HEK293 (cell line): ENCODE measurements around the gene ARNT2.

ENCODE experiments used
- CTCF ChIA-PET: fragments of 350-600 bp; formaldehyde crosslinking; extraction: SDS; loops from one replicate; lab custom pipeline; 2021; ENCODE audit warnings: antibody characterized with exemption; lab: Yijun Ruan, JAX
- POLR2A ChIA-PET: fragments of 300-600 bp; formaldehyde crosslinking; extraction: SDS; loops from one replicate; lab custom pipeline; 2020; ENCODE audit warnings: antibody characterized with exemption, inconsistent platforms; lab: Yijun Ruan, JAX
- H3K27ac ChIP-seq: fragments of 200-500 bp; sonication (Bioruptor generic); 2 replicates; pipeline ENCODE4 v1.5.1; 2014; ENCODE audit warnings: low read depth, low read length, control low read depth, inconsistent platforms; ENCODE audit errors: extremely low read depth
- H3K36me3 ChIP-seq, 2 experiments: fragments of 200-500 bp in 1 of 2; sonication (Bioruptor generic) in 1 of 2; 1 replicate in 1 of 2; 2 replicates in 1 of 2; pipeline ENCODE4 v1.5.1; 2014 to 2017; ENCODE audit warnings: inconsistent platforms in 2 of 2, low read length in 2 of 2; ENCODE audit not compliant: control insufficient read depth in 2 of 2, insufficient read depth in 1 of 2
- H3K4me1 ChIP-seq: fragments of 200-500 bp; sonication (Bioruptor generic); 2 replicates; pipeline ENCODE4 v1.5.1; 2014; ENCODE audit warnings: mild to moderate bottlenecking, low read length, inconsistent platforms; ENCODE audit not compliant: control insufficient read depth, insufficient read depth
- H3K4me3 ChIP-seq: 2 replicates; pipeline ENCODE4 v1.5.1; 2011; ENCODE audit warnings: low read depth, mild to moderate bottlenecking, control low read depth, low read length, moderate library complexity
- H3K9me3 ChIP-seq: fragments of 200-500 bp; sonication (Bioruptor generic); 2 replicates; pipeline ENCODE4 v1.5.1; 2014; ENCODE audit warnings: low read depth, low read length, inconsistent platforms; ENCODE audit not compliant: control insufficient read depth, insufficient read depth
- BCL11A ChIP-seq: fragments of 450-650 bp; formaldehyde crosslinking; IDR thresholded peaks from 2 replicates; pipeline ENCODE4 v1.5.1; 2016; ENCODE audit warnings: low read depth, missing biosample characterization, missing genetic modification characterization
- GFI1B ChIP-seq: fragments of 450-650 bp; formaldehyde crosslinking; IDR thresholded peaks from 2 replicates; pipeline ENCODE4 v1.5.1; 2016; ENCODE audit warnings: missing biosample characterization, missing genetic modification characterization
- GLIS1 ChIP-seq: fragments of 450-650 bp; formaldehyde crosslinking; IDR thresholded peaks from 2 replicates; pipeline ENCODE4 v1.5.1; 2016; ENCODE audit warnings: missing biosample characterization, missing genetic modification characterization
- IKZF3 ChIP-seq: fragments of 450-650 bp; IDR thresholded peaks from 2 replicates; pipeline ENCODE4 v1.5.0; 2018; ENCODE audit warnings: missing biosample characterization, mild to moderate bottlenecking, missing genetic modification characterization, moderate library complexity
- KLF1 ChIP-seq: fragments of 450-650 bp; formaldehyde crosslinking; IDR thresholded peaks from 2 replicates; pipeline ENCODE4 v1.5.1; 2016; ENCODE audit warnings: missing biosample characterization, missing genetic modification characterization
- KLF7 ChIP-seq: fragments of 450-650 bp; formaldehyde crosslinking; IDR thresholded peaks from 2 replicates; pipeline ENCODE4 v1.5.1; 2016; ENCODE audit warnings: missing biosample characterization, missing genetic modification characterization, borderline replicate concordance
- MYNN ChIP-seq: fragments of 450-650 bp; formaldehyde crosslinking; IDR thresholded peaks from 2 replicates; pipeline ENCODE4 v1.5.1; 2016; ENCODE audit warnings: missing biosample characterization, missing genetic modification characterization, borderline replicate concordance
- OSR2 ChIP-seq: fragments of 450-650 bp; formaldehyde crosslinking; IDR thresholded peaks from 2 replicates; pipeline ENCODE4 v1.5.1; 2016; ENCODE audit warnings: missing biosample characterization, missing genetic modification characterization
- ZBTB21 ChIP-seq: fragments of 450-650 bp; formaldehyde crosslinking; IDR thresholded peaks from 2 replicates; pipeline ENCODE4 v1.5.1; 2017; ENCODE audit warnings: missing biosample characterization, missing genetic modification characterization
- ZIC2 ChIP-seq: fragments of 450-650 bp; formaldehyde crosslinking; IDR thresholded peaks from 2 replicates; pipeline ENCODE4 v1.5.1; 2016; ENCODE audit warnings: missing biosample characterization, missing genetic modification characterization
- ZNF391 ChIP-seq: fragments of 450-650 bp; formaldehyde crosslinking; IDR thresholded peaks from 2 replicates; pipeline ENCODE4 v1.5.1; 2016; ENCODE audit warnings: low read depth, missing biosample characterization, missing genetic modification characterization, borderline replicate concordance
- ZNF423 ChIP-seq: fragments of 450-650 bp; formaldehyde crosslinking; IDR thresholded peaks from 2 replicates; pipeline ENCODE4 v1.5.1; 2016; ENCODE audit warnings: missing biosample characterization, missing genetic modification characterization
- ZNF558 ChIP-seq: fragments of 450-650 bp; formaldehyde crosslinking; IDR thresholded peaks from 2 replicates; pipeline ENCODE4 v1.5.1; 2016; ENCODE audit warnings: missing biosample characterization, missing genetic modification characterization
- ZNF561 ChIP-seq: fragments of 450-650 bp; IDR thresholded peaks from 2 replicates; pipeline ENCODE4 v1.5.1; 2018; ENCODE audit warnings: missing biosample characterization, missing genetic modification characterization, borderline replicate concordance
- ZNF621 ChIP-seq: fragments of 450-650 bp; formaldehyde crosslinking; IDR thresholded peaks from 2 replicates; pipeline ENCODE4 v1.5.1; 2017; ENCODE audit warnings: missing biosample characterization, missing genetic modification characterization
- ZSCAN16 ChIP-seq: fragments of 450-650 bp; formaldehyde crosslinking; IDR thresholded peaks from 2 replicates; pipeline ENCODE4 v1.5.1; 2016; ENCODE audit warnings: missing biosample characterization, missing genetic modification characterization
- TF ChIP-seq, protein P1 (sequence below): fragments of 450-650 bp; formaldehyde crosslinking; IDR thresholded peaks from 2 replicates; pipeline ENCODE4 v1.5.1; 2016; ENCODE audit warnings: missing biosample characterization, missing genetic modification characterization, borderline replicate concordance
- TF ChIP-seq, protein P2 (sequence below): fragments of 450-650 bp; formaldehyde crosslinking; IDR thresholded peaks from 2 replicates; pipeline ENCODE4 v1.5.1; 2016; ENCODE audit warnings: missing biosample characterization, missing genetic modification characterization, low read depth
- TF ChIP-seq, protein P3 (sequence below): fragments of 450-650 bp; formaldehyde crosslinking; IDR thresholded peaks from 2 replicates; pipeline ENCODE4 v1.5.1; 2016; ENCODE audit warnings: missing biosample characterization, missing genetic modification characterization
- TF ChIP-seq, protein P4 (sequence below): fragments of 450-650 bp; formaldehyde crosslinking; IDR thresholded peaks from 2 replicates; pipeline ENCODE4 v1.5.1; 2016; ENCODE audit warnings: missing biosample characterization, missing genetic modification characterization
- TF ChIP-seq, protein P5 (sequence below): fragments of 450-650 bp; formaldehyde crosslinking; IDR thresholded peaks from 2 replicates; pipeline ENCODE4 v1.5.1; 2016; ENCODE audit warnings: missing biosample characterization, missing genetic modification characterization

ARNT2 gene

DNA sequence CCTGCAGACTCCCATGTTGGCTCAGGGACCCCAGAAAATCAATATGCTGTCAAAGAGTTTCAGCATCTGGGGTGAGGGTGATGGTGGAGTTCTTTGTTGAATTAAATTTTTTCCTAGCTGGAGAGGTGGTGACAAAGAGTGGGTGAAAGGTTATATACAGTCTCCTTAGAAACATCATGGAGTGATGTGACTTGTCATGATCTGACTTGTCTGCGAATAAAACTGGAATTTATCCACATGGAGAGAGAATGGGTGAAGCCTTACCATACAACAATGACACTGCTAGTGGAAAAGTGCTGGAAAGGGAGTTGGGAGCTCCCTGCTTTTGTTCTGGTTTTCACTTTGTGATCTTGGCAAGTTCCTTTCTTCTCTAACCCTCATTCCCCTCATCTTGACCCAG, 75.0 kb downstream of the ARNT2 start (continued):
- TF ChIP-seq, protein P1, sequence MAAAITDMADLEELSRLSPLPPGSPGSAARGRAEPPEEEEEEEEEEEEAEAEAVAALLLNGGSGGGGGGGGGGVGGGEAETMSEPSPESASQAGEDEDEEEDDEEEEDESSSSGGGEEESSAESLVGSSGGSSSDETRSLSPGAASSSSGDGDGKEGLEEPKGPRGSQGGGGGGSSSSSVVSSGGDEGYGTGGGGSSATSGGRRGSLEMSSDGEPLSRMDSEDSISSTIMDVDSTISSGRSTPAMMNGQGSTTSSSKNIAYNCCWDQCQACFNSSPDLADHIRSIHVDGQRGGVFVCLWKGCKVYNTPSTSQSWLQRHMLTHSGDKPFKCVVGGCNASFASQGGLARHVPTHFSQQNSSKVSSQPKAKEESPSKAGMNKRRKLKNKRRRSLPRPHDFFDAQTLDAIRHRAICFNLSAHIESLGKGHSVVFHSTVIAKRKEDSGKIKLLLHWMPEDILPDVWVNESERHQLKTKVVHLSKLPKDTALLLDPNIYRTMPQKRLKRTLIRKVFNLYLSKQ (tag by site-specific recombination): no peak

DNA sequence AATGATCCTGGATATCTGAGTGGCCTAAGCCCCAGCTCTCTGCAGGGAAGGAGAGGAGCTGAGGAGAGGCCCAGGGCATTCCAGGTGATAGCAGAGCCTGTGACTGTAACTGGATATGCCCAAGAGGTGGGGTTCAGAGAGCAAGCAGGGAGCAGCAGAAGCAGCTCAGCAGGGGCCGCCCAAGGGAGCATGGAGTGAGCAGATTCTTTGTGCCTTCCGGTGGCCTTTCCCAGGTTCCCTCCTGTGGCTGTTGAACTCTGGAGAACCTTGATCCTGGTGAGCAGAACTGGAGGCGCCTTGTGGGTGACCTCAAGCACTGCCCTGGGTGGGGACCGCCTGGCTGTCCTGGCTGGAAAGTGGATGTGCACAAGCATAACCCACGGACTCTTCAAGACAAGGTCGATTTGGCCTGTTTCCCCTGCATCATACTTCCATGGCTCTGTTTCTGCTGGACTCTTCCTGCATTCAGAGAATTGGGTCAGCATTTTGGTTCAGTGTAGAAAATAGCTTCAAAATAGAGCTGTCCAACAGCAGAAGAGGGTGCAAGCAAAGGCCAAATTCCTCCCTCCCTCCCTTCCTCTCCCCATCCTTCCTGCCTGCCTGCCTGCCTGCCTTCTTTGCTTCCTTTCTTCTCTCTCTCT, 76.1 kb downstream of the ARNT2 start:
- CTCF ChIA-PET: no interaction called here
- peaks cover 8% of the 10 kb centered on the region for H3K4me1 ChIP-seq

DNA sequence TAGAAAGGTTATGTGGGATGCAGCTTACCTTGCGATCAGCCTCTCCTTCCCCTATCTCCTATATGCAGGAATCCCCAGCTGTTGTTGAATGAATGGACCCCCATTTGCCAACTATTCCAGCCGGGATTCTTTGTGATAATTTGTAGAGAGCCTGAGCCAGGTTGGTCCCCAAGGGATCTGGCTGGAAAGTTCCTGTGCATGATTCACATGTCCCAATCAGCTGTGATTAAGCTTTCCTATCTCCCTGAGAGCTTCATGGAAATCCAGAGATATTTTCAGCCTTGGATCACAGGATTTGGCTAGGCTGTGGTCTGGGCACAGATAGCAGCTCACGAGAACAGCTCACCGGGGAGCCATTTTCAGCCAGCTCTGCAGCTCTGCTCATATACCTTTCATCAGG, 76.7 kb downstream of the ARNT2 start:
- peaks cover 8% of the 10 kb centered on the region for H3K4me1 ChIP-seq
- CTCF ChIA-PET: no interaction called here
- no peaks in the 10 kb centered on the region for H3K9me3 ChIP-seq
- POLR2A ChIA-PET: no interaction called here
- no peak overlapping the region for H3K4me3 ChIP-seq
- no peak overlapping the region for H3K27ac ChIP-seq
- peaks cover 0 to 9% of the 10 kb centered on the region in 2 experiments; a peak in 1 of 3 replicates for H3K36me3 ChIP-seq
- TF ChIP-seq, protein P2, sequence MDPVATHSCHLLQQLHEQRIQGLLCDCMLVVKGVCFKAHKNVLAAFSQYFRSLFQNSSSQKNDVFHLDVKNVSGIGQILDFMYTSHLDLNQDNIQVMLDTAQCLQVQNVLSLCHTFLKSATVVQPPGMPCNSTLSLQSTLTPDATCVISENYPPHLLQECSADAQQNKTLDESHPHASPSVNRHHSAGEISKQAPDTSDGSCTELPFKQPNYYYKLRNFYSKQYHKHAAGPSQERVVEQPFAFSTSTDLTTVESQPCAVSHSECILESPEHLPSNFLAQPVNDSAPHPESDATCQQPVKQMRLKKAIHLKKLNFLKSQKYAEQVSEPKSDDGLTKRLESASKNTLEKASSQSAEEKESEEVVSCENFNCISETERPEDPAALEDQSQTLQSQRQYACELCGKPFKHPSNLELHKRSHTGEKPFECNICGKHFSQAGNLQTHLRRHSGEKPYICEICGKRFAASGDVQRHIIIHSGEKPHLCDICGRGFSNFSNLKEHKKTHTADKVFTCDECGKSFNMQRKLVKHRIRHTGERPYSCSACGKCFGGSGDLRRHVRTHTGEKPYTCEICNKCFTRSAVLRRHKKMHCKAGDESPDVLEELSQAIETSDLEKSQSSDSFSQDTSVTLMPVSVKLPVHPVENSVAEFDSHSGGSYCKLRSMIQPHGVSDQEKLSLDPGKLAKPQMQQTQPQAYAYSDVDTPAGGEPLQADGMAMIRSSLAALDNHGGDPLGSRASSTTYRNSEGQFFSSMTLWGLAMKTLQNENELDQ (tag by site-specific recombination): no peak
- TF ChIP-seq ZNF558 (tag by site-specific recombination) (no peak), ZNF561 (tag by site-specific recombination) (no peak), BCL11A (tag by site-specific recombination) (no peak), GFI1B (tag by site-specific recombination) (no peak), MYNN (tag by site-specific recombination) (no peak), ZNF391 (tag by site-specific recombination) (no peak), ZBTB21 (tag by site-specific recombination) (no peak), IKZF3 (tag by site-specific recombination) (no peak)
- TF ChIP-seq, protein P3, sequence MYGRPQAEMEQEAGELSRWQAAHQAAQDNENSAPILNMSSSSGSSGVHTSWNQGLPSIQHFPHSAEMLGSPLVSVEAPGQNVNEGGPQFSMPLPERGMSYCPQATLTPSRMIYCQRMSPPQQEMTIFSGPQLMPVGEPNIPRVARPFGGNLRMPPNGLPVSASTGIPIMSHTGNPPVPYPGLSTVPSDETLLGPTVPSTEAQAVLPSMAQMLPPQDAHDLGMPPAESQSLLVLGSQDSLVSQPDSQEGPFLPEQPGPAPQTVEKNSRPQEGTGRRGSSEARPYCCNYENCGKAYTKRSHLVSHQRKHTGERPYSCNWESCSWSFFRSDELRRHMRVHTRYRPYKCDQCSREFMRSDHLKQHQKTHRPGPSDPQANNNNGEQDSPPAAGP: no peak

More for the DNA sequence above, 76.1 kb downstream of the ARNT2 start:
- H3K36me3 ChIP-seq: peaks cover 0 to 10% of the 10 kb centered on the region in 2 experiments; a peak in 1 of 3 replicates
- no peak overlapping the region for H3K4me3 ChIP-seq
- TF ChIP-seq, protein P3: 0 out of 2 replicates have a peak, but pooled peaks have one; percentile 54
- TF ChIP-seq MYNN (tag by site-specific recombination) (no peak), ZIC2 (peak; percentile 98), GLIS1 (tag by site-specific recombination) (peak; percentile 63), ZNF621 (tag by site-specific recombination) (no peak), OSR2 (0 out of 2 replicates have a peak, but pooled peaks have one; percentile 37), KLF1 (tag by site-specific recombination) (peak; percentile 63; the same call in 1 of the 2 replicates), ZNF423 (tag by site-specific recombination) (peak; percentile 54; the same call in 1 of the 2 replicates), ZSCAN16 (tag by site-specific recombination) (peak; percentile 84), KLF7 (tag by site-specific recombination) (no peak)
- TF ChIP-seq, protein P4, sequence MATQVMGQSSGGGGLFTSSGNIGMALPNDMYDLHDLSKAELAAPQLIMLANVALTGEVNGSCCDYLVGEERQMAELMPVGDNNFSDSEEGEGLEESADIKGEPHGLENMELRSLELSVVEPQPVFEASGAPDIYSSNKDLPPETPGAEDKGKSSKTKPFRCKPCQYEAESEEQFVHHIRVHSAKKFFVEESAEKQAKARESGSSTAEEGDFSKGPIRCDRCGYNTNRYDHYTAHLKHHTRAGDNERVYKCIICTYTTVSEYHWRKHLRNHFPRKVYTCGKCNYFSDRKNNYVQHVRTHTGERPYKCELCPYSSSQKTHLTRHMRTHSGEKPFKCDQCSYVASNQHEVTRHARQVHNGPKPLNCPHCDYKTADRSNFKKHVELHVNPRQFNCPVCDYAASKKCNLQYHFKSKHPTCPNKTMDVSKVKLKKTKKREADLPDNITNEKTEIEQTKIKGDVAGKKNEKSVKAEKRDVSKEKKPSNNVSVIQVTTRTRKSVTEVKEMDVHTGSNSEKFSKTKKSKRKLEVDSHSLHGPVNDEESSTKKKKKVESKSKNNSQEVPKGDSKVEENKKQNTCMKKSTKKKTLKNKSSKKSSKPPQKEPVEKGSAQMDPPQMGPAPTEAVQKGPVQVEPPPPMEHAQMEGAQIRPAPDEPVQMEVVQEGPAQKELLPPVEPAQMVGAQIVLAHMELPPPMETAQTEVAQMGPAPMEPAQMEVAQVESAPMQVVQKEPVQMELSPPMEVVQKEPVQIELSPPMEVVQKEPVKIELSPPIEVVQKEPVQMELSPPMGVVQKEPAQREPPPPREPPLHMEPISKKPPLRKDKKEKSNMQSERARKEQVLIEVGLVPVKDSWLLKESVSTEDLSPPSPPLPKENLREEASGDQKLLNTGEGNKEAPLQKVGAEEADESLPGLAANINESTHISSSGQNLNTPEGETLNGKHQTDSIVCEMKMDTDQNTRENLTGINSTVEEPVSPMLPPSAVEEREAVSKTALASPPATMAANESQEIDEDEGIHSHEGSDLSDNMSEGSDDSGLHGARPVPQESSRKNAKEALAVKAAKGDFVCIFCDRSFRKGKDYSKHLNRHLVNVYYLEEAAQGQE (tag by site-specific recombination): no peak; the same call in 1 of the 2 replicates
- TF ChIP-seq, protein P5, sequence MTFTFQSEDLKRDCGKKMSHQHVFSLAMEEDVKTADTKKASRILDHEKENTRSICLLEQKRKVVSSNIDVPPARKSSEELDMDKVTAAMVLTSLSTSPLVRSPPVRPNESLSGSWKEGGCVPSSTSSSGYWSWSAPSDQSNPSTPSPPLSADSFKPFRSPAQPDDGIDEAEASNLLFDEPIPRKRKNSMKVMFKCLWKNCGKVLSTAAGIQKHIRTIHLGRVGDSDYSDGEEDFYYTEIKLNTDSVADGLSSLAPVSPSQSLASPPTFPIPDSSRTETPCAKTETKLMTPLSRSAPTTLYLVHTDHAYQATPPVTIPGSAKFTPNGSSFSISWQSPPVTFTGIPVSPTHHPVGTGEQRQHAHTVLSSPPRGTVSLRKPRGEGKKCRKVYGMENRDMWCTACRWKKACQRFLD (tag by site-specific recombination): no peak
- TF ChIP-seq, all 188 proteins: peak for 7
- POLR2A ChIA-PET: no interaction called here
- no peak overlapping the region for H3K27ac ChIP-seq
- H3K9me3 ChIP-seq: no peaks in the 10 kb centered on the region
